ENCODE data around the gene FOXJ1. TPM values are rescaled to one million over a fixed set of nuclear protein-coding genes. Genes with fewer than 3 reads are reported as not detected.

FOXJ1 gene
- total and polyA plus RNA-seq, 2 of the 13 experiments (the other 11 are each of a cell fraction or from before 2014, with no cell fraction given) = 0.98 to 1.6 TPM

- Histone ChIP-seq H3K9ac (ENCODE audit: insufficient read depth, low read depth, low read length) (no peak overlapping the region), H3K4me3 (replicated peaks in 1 of 3; ENCODE audit: insufficient read depth in 1 of 3, low read depth in 2 of 3, low read length in 3 of 3) (no peak overlapping the region), H3K4me1 (ENCODE audit: insufficient read depth, low read length) (no peaks in the 10 kb centered on the region), H4K20me1 (ENCODE audit: insufficient read depth, low read length) (no peaks in the 10 kb centered on the region), H3K9me3 (ENCODE audit: low read length) (no peaks in the 10 kb centered on the region), H3K79me2 (ENCODE audit: insufficient read depth, low read length) (no peaks in the 10 kb centered on the region), H3K36me3 (replicated peaks in 1 of 2; ENCODE audit: control insufficient read depth in 1 of 2, insufficient read depth in 2 of 2, low read length in 2 of 2) (peaks cover 74 to 92% of the 10 kb centered on the region in 2 experiments), H3K27me3 (ENCODE audit: control insufficient read depth in 1 of 2, insufficient read depth in 2 of 2, low read length in 2 of 2) (no peaks in the 10 kb centered on the region), H3K4me2 (ENCODE audit: low read depth, low read length) (no peak overlapping the region), H3K27ac (ENCODE audit: extremely low read length, insufficient read depth, low read length) (no peak overlapping the region), H2AFZ (ENCODE audit: low read length) (no peak overlapping the region)
- BruUV-seq (replicated peaks) = no TSS peak
- 94% methylated on average over 32 of the region's 32 CpGs for WGBS (ENCODE audit: low lambda C conversion rate)
- ChIA-PET POLR2A (interaction anchor here (1.5 kb wide), 1 partner anchor 13 kb away, joined by 5 read pairs; the partner anchor contains the start of gene EXOC7), CTCF (ENCODE audit: low intra/inter-chr PET ratio, low total read pairs) (interaction anchor here (0.6 kb wide), 1 partner anchor 229 kb away, joined by 3 read pairs; no protein-coding TSS in a partner anchor)
- no peak for ATAC-seq
- no peak for FAIRE-seq
- TF ChIP-seq RBFOX2 (IDR thresholded peaks at IDR 0.05; ENCODE audit: low read depth, low read length) (peak; percentile 45), AGO2 (optimal IDR thresholded peaks at IDR 0.05; ENCODE audit: low read depth, low read length) (peak; percentile 66), ZBTB33 (CRISPR knock-in tag; IDR thresholded peaks at IDR 0.05) (no peak), EED (CRISPR knock-in tag; IDR thresholded peaks at IDR 0.05) (0 out of 2 replicates have a peak, but pooled peaks have one; percentile 20)
- in situ Hi-C loops (cut with HindIII; ENCODE audit: extremely low pct_ligation_motif_present, low pct_unique_long_range_greater_than_20kb) (no loop called here), intact Hi-C loops (cut with micrococcal nuclease; ENCODE audit: unreplicated experiment) (no loop called here)
- no peak for DNase-seq (ENCODE audit: low spot score)
Observed at GRCh38 chr17:76089680-76090516, 51.1 kb downstream of the FOXJ1 start.
